ENCODE data around the gene C1orf105. TPM values are rescaled to one million over a fixed set of nuclear protein-coding genes. Genes with fewer than 3 reads are reported as not detected.

C1orf105 gene
- total RNA-seq, 3 donors from 2014 or later = not detected

GRCh38 chr1:172423336-172423735 lies 2.9 kb downstream of the C1orf105 start:
- no peak for DNase-seq
- H3K9me3 ChIP-seq = no peaks in the 10 kb centered on the region
- H3K4me1 ChIP-seq (ENCODE audit: low read depth) = no peaks in the 10 kb centered on the region
- H3K36me3 ChIP-seq (ENCODE audit: low read depth) = no peaks in the 10 kb centered on the region
- ATAC-seq = no peak
- intact Hi-C loops (cut with DNase I, micrococcal nuclease) = no loop called here
- no peak overlapping the region for H3K4me3 ChIP-seq
- TF ChIP-seq CTCF (IDR thresholded peaks at IDR 0.05) = no peak

- H3K4me1 ChIP-seq (ENCODE audit: low read depth) = no peaks in the 10 kb centered on the region
- DNase-seq (no peak), ATAC-seq (no peak)
- no peak for TF ChIP-seq CTCF (IDR thresholded peaks at IDR 0.05)
- intact Hi-C loops (cut with DNase I, micrococcal nuclease) = no loop called here
- H3K4me3 ChIP-seq = no peak overlapping the region
- no peaks in the 10 kb centered on the region for H3K36me3 ChIP-seq (ENCODE audit: low read depth)
- no peaks in the 10 kb centered on the region for H3K9me3 ChIP-seq
Measured at GRCh38 chr1:172425339-172425738, 4.9 kb downstream of the C1orf105 start.

GRCh38 chr1:172427191-172427590 lies 6.7 kb downstream of the C1orf105 start:
- TF ChIP-seq CTCF (IDR thresholded peaks at IDR 0.05) = no peak
- ATAC-seq = no peak
- no peak overlapping the region for H3K4me3 ChIP-seq
- intact Hi-C loops (cut with DNase I, micrococcal nuclease) = no loop called here
- no peaks in the 10 kb centered on the region for H3K9me3 ChIP-seq
- H3K36me3 ChIP-seq (ENCODE audit: low read depth) = no peaks in the 10 kb centered on the region
- no peak for DNase-seq
- peaks cover 5% of the 10 kb centered on the region for H3K4me1 ChIP-seq (ENCODE audit: low read depth)

GRCh38 chr1:172429331-172430127 lies 9.0 kb downstream of the C1orf105 start:
- DNase-seq (peak in 1 of 3 donors; percentile 75), ATAC-seq (peak; percentile 74)
- Histone ChIP-seq H3K36me3 (ENCODE audit: low read depth) (no peaks in the 10 kb centered on the region), H3K4me3 (no peak overlapping the region), H3K4me1 (ENCODE audit: low read depth) (peaks cover 8% of the 10 kb centered on the region), H3K9me3 (no peaks in the 10 kb centered on the region)
- TF ChIP-seq CTCF (IDR thresholded peaks at IDR 0.05) = peak; percentile 50
- intact Hi-C loops (cut with DNase I, micrococcal nuclease) = no loop called here

- Histone ChIP-seq H3K4me3 (no peak overlapping the region), H3K36me3 (ENCODE audit: low read depth) (no peaks in the 10 kb centered on the region), H3K4me1 (ENCODE audit: low read depth) (peaks cover 8% of the 10 kb centered on the region), H3K9me3 (no peaks in the 10 kb centered on the region)
- no peak for TF ChIP-seq CTCF (IDR thresholded peaks at IDR 0.05)
- intact Hi-C loops (cut with DNase I, micrococcal nuclease) = no loop called here
- DNase-seq = no peak
- no peak for ATAC-seq
Measured at GRCh38 chr1:172430128-172430454, 9.6 kb downstream of the C1orf105 start.
